A172 (cell line): ENCODE data around the gene SGCE. TPM values are rescaled to one million over a fixed set of nuclear protein-coding genes. Genes with fewer than 3 reads are reported as not detected.
"Not testable (repeated sequence)": the region's sequence is repeated elsewhere in the genome, so short reads cannot be mapped to it uniquely, and the experiment has no call there.

Source experiments
- DNase-seq: peaks from one replicate; pipeline ENCODE4 v3.0.0-alpha.2; 2015; ENCODE audit warnings: low spot score
- total RNA-seq: library from RNA; depleted of rRNA; stranded (reverse); fragments of >200 nt; shearing (Covaris generic); gene quantifications from 2 replicates; pipeline ENCODE4 v1.2.3, GENCODE V29; 2014; rRNA removed

The SGCE gene
- total RNA-seq, result 24.0 and 25.0 TPM in 2 replicates

GRCh38 chr7:94655848-94656657, at the start of gene SGCE:
Gene SGCE (minus strand): TSS chr7:94656133. CDS start chr7:94656098, 35 bp downstream.
- no peak for DNase-seq

- DNase-seq, result not testable (repeated sequence)
These were observed 49.5 kb upstream of the SGCE start for GRCh38 chr7:94705155-94706021.

- peak; percentile 49 for DNase-seq
These were observed 45.6 kb upstream of the SGCE start for GRCh38 chr7:94701555-94701973.

GRCh38 chr7:94700926-94701554, 45.1 kb upstream of the SGCE start:
- DNase-seq, result no peak

GRCh38 chr7:94698275-94698674, 42.3 kb upstream of the SGCE start:
- peak; percentile 76 for DNase-seq

GRCh38 chr7:94697035-94697974, 41.4 kb upstream of the SGCE start:
- peak; percentile 84 for DNase-seq

- DNase-seq, result no peak
These were observed 31.9 kb upstream of the SGCE start for GRCh38 chr7:94687810-94688209.

- no peak for DNase-seq
These were observed 31.1 kb upstream of the SGCE start for GRCh38 chr7:94687076-94687475.

- no peak for DNase-seq
These were observed 27.1 kb upstream of the SGCE start for GRCh38 chr7:94683066-94683465.

- no peak for DNase-seq
These were observed 23.4 kb upstream of the SGCE start for GRCh38 chr7:94679358-94679757.

- no peak for DNase-seq
These were observed 20.5 kb upstream of the SGCE start for GRCh38 chr7:94676431-94676830.

- no peak for DNase-seq
These were observed 19.4 kb upstream of the SGCE start for GRCh38 chr7:94675356-94675755.

- no peak for DNase-seq
These were observed 15.7 kb upstream of the SGCE start for GRCh38 chr7:94671444-94672235.

- no peak for DNase-seq
These were observed 14.0 kb upstream of the SGCE start for GRCh38 chr7:94669773-94670495.

GRCh38 chr7:94666879-94667587, 11.1 kb upstream of the SGCE start:
- no peak for DNase-seq

GRCh38 chr7:94665426-94665825, 9.5 kb upstream of the SGCE start:
- no peak for DNase-seq

- no peak for DNase-seq
These were observed 8.1 kb upstream of the SGCE start for GRCh38 chr7:94664023-94664422.

GRCh38 chr7:94662548-94662947, 6.6 kb upstream of the SGCE start:
- no peak for DNase-seq

GRCh38 chr7:94660006-94660405, 4.1 kb upstream of the SGCE start:
- no peak for DNase-seq
